Measurements from ENCODE around the gene SPRN.
"Not testable (repeated sequence)": the region's sequence is repeated elsewhere in the genome, so short reads cannot be mapped to it uniquely, and the experiment has no call there.

SPRN gene

DNA sequence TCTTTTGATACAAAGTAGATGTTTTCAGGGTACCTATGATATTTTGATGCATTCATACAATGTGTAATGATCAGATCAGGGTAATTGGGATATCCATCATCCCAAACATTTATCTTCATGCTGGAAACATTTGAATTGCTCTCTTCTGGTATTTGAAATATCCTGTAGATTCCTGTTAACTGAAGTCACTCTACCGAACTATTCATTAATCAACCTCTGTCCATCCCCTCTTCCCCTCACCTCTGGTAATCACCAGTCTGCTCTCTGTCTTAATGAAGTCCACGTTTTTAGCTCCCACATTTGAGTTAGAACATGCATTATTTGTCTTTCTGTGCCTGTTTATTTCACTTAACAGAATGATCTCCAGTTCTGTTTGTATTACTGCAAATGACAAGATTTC, 19.2 kb downstream of the SPRN start:
- DNase-seq: no peak

GRCh38 chr10:133403784-133404183, 20.6 kb downstream of the SPRN start:
- DNase-seq: no peak

DNA sequence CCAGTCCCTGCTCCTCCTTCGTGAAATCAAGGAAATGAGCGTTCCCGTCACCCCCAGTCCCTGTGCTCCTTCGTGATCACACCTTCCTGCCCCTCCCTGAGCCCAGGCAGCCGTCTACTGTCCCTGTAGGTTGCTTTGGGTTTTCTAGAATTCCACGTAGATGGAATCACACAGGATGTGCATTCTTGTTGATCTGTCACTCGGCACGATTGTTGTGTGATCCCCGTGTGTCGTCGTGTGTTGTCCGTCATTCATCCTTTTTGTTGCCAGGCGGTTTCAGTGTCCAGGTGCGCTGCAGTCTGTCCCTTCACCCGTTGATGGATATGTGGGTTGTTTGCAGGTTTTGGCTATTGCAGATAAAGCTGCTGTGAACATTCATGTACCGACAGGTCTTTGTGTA, 21.1 kb downstream of the SPRN start:
- DNase-seq: no peak

GRCh38 chr10:133401981-133402725, 22.3 kb downstream of the SPRN start:
- no peak for DNase-seq

DNA sequence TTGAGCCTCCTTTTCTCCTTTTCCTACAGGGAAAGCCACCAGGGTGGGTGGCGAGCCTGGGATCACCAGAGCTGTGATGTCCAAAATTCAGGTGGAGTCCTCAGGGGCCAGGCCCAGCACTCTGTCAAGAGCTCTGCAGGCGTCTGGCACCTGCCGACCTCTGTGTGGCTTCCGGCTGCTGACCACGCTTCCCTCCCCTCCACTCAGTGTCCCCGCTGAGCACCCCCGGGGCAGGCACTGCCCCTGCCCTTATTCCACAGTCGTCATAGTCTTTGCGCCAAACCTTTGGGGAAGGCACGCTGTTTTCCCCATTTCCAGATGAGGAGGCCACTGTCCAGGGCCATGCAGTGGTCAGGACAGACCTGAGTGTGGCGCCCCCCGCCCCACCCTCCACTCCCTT, 22.9 kb downstream of the SPRN start:
- no peak for DNase-seq

GRCh38 chr10:133400624-133401424, 23.6 kb downstream of the SPRN start:
- DNase-seq: no peak

DNA sequence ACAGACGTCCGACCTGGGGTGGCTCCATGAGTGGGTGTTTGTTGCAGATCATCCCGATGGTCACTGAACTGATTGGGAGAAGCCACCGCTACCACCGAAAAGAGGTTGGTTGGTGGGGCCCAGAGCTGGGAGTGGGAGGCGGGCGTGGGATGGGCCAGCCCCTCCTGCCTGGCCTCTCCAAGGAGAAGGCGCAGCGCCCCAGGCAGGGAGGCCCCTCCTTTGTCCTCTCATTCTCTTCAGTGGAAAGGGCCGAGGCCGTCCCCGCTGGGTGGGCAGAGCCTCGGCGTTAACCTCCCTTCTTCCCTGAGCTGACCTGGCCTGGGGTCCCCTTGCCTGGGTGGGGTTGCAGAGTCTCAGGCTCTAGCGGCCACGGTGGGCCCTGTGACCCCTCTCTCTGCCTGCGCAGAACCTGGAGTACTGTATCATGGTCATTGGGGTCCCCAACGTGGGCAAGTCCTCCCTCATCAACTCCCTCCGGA, 25.3 kb downstream of the SPRN start:
- DNase-seq: no peak

- DNase-seq: no peak
Measured at GRCh38 chr10:133397938-133398337, 26.5 kb downstream of the SPRN start.

GRCh38 chr10:133396035-133396624, 28.3 kb downstream of the SPRN start:
- no peak for DNase-seq

GRCh38 chr10:133394801-133395221, 29.6 kb downstream of the SPRN start:
- DNase-seq: no peak

DNA sequence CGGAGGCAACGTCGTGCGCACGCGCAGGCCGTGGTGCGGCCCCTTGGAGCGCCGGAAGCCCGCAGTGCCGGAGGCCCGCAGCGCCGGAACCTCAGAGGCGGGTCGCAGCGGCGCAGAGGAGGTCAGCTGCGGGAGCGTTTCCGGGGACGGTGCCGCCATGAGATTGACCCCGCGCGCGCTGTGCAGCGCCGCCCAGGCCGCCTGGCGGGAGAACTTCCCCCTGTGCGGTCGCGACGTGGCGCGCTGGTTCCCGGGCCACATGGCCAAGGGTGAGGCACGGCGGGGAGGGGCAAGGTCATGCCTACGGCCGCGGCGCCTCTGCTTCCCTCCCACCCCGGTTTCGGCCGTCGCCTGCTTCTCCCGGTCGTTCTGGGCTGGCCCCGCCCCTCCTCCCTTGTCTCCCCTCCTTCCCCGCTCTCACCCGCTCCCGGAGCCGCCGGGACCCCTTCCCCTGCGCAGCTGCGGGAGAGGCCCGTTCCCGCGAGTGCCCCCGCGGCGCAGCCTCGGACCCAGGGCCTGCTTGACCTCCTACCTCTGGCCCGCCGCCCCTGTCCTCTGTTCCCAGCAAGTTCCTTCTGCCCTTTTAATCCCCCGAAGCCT, 30.3 kb downstream of the SPRN start, which contains the start of gene MTG1:
Gene MTG1 (plus strand): TSS at position 94 of the 600 bp plus-strand sequence. CDS start 64 bp downstream, at position 158.
- peak; percentile 92 for DNase-seq

- DNase-seq: no peak
Measured at GRCh38 chr10:133393401-133394063, 30.9 kb downstream of the SPRN start.

DNA sequence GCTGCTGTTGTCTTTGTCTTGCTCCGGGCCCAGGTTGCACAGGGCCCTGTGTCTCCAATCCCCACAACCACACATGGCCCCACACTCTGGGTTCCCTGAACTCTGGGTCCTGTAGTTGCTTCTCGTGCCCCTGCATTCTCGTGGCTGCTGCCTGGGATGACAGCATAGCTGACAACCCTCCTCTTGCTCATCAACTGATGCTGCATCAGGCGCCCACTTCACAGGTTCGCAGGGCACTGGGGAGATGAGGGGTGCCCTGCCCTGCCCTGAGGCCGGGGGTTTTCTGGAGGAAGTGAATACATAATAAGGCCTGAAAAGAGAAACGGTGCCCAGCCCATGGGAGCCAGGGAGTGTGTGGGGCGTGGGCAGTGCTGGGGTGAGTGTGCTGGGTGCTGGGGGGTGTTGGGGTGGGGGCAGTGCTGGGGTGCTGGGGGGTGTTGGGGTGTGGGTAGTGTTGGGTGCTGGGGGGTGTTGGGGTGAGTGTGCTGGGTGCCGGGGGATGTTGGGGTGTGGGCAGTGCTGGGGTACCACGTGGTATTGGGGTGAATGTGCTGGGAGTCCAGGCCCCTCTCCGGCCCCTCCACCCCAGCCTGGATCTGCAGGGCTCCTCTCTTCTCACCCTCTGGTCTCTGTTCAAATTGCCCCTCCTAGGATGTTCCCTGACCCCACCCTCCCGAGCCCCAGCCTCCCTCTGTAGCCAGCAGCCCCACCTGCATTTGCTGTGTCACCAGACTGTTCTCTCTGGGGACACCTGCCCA, 32.5 kb downstream of the SPRN start:
- DNase-seq: no peak

GRCh38 chr10:133391249-133391635, 33.2 kb downstream of the SPRN start:
- DNase-seq: no peak

DNA sequence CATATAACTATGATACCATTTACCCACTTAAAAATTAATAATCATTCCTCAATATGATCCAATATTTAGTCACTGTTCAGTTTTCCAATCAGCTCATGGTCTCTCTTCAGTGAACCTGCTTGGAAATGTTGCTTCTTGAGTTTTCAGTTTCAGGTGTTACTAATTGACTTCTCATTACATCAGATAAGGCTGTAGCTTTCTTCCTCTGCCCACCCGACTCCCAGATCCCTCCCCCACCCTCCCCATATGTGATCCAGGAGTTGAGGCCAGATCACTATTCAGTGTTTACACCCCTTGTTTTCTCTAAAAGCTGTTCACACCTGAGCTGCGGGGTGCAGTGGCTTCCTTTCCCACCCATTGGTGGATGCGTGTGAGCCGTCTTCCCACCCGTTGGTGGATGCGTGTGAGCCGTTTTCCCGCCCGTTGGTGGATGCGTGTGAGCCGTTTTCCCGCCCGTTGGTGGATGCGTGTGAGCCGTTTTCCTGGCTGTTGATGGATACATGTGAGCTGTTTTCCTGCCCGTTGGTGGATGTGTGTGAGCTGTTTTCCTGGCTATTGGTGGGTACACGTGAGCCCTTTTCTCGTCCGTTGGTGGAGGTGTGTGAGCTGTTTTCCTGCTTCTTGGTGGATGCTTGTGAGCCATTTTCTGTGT, 33.7 kb downstream of the SPRN start:
- DNase-seq: no peak

- DNase-seq: no peak
Measured at GRCh38 chr10:133388973-133389818, 35.2 kb downstream of the SPRN start.

DNA sequence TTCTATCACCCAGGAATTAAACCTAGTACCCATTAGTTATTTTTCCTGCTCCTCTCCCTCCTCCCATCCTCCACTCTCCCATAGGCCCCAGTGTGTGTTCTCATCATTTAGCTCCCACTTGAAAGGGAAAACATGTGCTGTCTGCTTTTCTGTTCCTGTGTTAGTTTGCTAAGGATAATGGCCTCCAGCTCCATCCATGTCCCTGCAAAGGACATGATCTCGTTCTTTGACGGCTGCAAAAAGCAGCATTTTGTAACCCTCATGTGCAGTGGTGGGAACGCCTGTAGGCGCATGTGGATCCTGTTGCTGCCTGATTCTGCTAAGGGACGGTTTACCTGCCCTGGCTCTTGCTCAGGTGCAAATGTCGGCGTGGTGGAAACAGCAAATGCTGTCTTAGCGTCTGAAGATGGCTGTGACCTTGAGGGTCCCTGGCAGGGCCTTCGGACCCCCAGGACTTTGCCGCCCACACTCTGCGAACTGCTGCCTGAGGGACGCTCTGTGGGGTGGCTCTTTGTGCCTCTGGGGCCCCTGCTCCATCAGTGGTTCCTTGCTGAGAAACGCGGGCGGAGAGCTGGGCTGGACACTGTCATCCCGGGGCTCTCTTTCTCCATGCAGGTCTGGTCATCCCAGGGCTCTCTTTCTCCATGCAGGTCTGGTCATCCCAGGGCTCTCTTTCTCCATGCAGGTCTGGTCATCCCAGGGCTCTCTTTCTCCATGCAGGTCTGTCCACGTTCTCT, 36.0 kb downstream of the SPRN start:
- no peak for DNase-seq

DNA sequence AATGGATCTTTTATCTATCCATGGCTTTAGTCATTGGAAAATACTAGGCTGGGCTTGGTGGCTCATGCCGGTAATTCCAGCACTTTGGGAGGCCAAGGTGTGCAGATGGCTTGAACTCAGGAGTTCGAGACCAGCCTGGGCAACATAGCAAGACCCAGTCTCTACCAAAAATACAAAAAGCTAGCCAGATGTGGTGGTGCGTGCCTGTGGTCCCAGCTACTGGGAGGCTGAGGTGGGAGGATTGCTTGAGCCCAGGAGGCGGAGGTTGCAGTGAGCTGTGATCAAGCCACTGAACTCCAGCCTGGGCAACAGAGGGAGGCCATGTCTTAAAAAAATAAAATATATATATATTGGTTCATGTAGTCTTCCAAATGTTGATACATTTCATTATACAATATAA, 37.5 kb downstream of the SPRN start:
- not testable (repeated sequence) for DNase-seq

GRCh38 chr10:133385214-133385613, 39.2 kb downstream of the SPRN start:
- no peak for DNase-seq

DNA sequence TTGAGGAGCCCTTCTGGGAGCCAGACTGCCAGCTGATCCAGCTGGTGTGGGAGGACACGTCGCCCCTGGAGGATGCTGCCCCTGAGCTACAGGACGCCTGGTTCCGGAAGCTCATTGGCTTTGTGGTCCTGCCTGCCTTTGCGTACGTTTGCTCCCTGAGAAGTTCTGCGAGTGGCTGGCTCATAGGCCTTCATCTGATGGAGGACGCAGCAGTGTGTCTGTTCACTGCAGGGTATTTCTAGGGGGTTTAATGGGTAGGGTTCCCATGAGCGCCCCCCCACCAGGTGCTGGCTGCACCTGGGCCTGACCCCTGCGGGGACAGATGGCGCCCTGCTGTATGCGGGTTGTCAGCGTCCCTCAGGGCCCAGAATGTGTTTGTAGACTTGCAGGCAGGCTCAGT, 40.4 kb downstream of the SPRN start:
- no peak for DNase-seq

Measured in effector CD8-positive, alpha-beta T cell (primary cell).